Breast epithelium (tissue), 4 donors: ENCODE results near the gene SLC46A2. TPM values are rescaled to one million over a fixed set of nuclear protein-coding genes. Genes with fewer than 3 reads are reported as not detected.

Experiments used
- DNase-seq, 2 donors: peaks; one replicate each; pipeline ENCODE4 v3.0.0-alpha.2; 2019; ENCODE audit warnings: low spot score in 2 of 2
- H3K27ac ChIP-seq, 2 donors: fragments of 200-600 bp; sonication (generic) in 1 of 2; one replicate each; pipeline ENCODE4 v1.5.1; 2016 to 2019; ENCODE audit warnings: mild to moderate bottlenecking in 1 of 2
- H3K27me3 ChIP-seq, 2 donors: fragments of 200-600 bp; sonication (generic) in 1 of 2; one replicate each; pipeline versions ENCODE4 v1.5.1 to v1.6.0; 2017 to 2019; ENCODE audit warnings: control low read depth in 1 of 2, mild to moderate bottlenecking in 1 of 2
- H3K36me3 ChIP-seq: fragments of 200-600 bp; one replicate; pipeline ENCODE4 v1.5.1; 2019
- H3K4me1 ChIP-seq, 2 donors: fragments of 200-600 bp; sonication (generic); one replicate each; pipeline ENCODE4 v1.5.1; 2016 to 2019; ENCODE audit warnings: control low read depth in 1 of 2
- H3K4me3 ChIP-seq, 3 donors: fragments of 200-600 bp; sonication (generic); 1 replicate in 2 of 3; 2 replicates in 1 of 3; pipeline ENCODE4 v1.5.1; 2016 to 2019; ENCODE audit warnings: mild to moderate bottlenecking in 3 of 3, moderate library complexity in 2 of 3
- H3K9me3 ChIP-seq, 2 donors: fragments of 200-600 bp; sonication (generic) in 1 of 2; one replicate each; pipeline ENCODE4 v1.5.1; 2016 to 2019; ENCODE audit warnings: control low read depth in 1 of 2
- CTCF ChIP-seq, 3 donors: fragments of 450-650 bp; IDR thresholded peaks; one replicate each; pipeline ENCODE4 v1.5.1; 2016 to 2017; ENCODE audit warnings: antibody characterized with exemption in 3 of 3, mild to moderate bottlenecking in 3 of 3, moderate library complexity in 3 of 3
- POLR2A ChIP-seq: fragments of 450-650 bp; IDR thresholded peaks from one replicate; pipeline ENCODE4 v1.6.1; 2016; ENCODE audit warnings: antibody characterized with exemption, mild to moderate bottlenecking, moderate library complexity
- POLR2AphosphoS5 ChIP-seq, 3 donors: sonication (generic); formaldehyde crosslinking; IDR thresholded peaks; one replicate each; pipeline ENCODE4 v1.6.1; 2017; ENCODE audit warnings: antibody characterized with exemption in 3 of 3
- intact Hi-C: fragments of 100-400 bp; cut with DNase I; formaldehyde crosslinking; loops from one replicate; pipeline ENCODE4 v1.15.1; 2023; ENCODE audit warnings: low total_unique reads
- total RNA-seq, 3 donors: library from RNA; depleted of rRNA; stranded (reverse); fragments of >200 nt; gene quantifications; one replicate each; pipeline ENCODE4 v1.1.0, GENCODE V29; 2016

The SLC46A2 gene
- total RNA-seq, 3 donors from 2014 or later: 0.16 to 0.66 TPM; not detected in 1

GRCh38 chr9:112831969-112832368 is 58.7 kb downstream of the SLC46A2 start:
- peak overlapping the region; percentile 64 to 69 for H3K27ac ChIP-seq

GRCh38 chr9:112831281-112831851 is 59.3 kb downstream of the SLC46A2 start:
- H3K9me3 ChIP-seq: no peaks in the 10 kb centered on the region
- intact Hi-C loops: no loop called here
- TF ChIP-seq CTCF (IDR thresholded peaks at IDR 0.05) (no peak), POLR2A (no peak), POLR2AphosphoS5 (IDR thresholded peaks at IDR 0.05) (no peak)
- no peaks in the 10 kb centered on the region for H3K4me1 ChIP-seq
- H3K4me3 ChIP-seq: peak overlapping the region in 2 of 3 donors; percentile 7 to 21
- H3K36me3 ChIP-seq: no peaks in the 10 kb centered on the region
- no peaks in the 10 kb centered on the region for H3K27me3 ChIP-seq
- H3K27ac ChIP-seq: peak overlapping the region; percentile 64 to 69
- DNase-seq: peak in 1 of 2 donors; percentile 49

More at GRCh38 chr9:112831969-112832368, 58.7 kb downstream of the SLC46A2 start:
- Histone ChIP-seq H3K9me3 (no peaks in the 10 kb centered on the region), H3K4me1 (no peaks in the 10 kb centered on the region), H3K36me3 (no peaks in the 10 kb centered on the region), H3K4me3 (peak overlapping the region in 2 of 3 donors; percentile 7 to 21), H3K27me3 (no peaks in the 10 kb centered on the region)
- no peak for DNase-seq
- intact Hi-C loops: no loop called here
- TF ChIP-seq CTCF (IDR thresholded peaks at IDR 0.05) (peak in 1 of 3 donors; percentile 7), POLR2A (no peak)

Other genes starting within 250 kb of the SLC46A2 start
- gene INIP, start 172.8 kb downstream of the SLC46A2 start, total RNA-seq: 10 to 100 TPM; 21.0 to 25.6 (median 21.9) TPM
- 10 to 100 TPM; 15.2 to 18.7 (median 16.4) TPM for gene SNX30, start 140.1 kb downstream of the SLC46A2 start, total RNA-seq
- gene ZNF883, start 121.3 kb upstream of the SLC46A2 start, total RNA-seq: 1 to 10 TPM; 1.4 to 4.6 (median 2.6) TPM
- gene ZFP37, start 165.8 kb upstream of the SLC46A2 start, total RNA-seq: 1 to 10 TPM; 2.9 to 6.4 (median 5.2) TPM